HTR-8/SVneo (cell line): ENCODE data around the gene DMPK.

Source experiments
- DNase-seq: peaks from one replicate; pipeline ENCODE4 v3.0.0; 2011; ENCODE audit warnings: low spot score, mixed read lengths; ENCODE audit not compliant: insufficient read length
- FAIRE-seq: peaks from 2 replicates; lab custom pipeline; 2011; peaks lifted over from hg19 to GRCh38; lab: Jason Lieb, UNC

Gene DMPK

DNA sequence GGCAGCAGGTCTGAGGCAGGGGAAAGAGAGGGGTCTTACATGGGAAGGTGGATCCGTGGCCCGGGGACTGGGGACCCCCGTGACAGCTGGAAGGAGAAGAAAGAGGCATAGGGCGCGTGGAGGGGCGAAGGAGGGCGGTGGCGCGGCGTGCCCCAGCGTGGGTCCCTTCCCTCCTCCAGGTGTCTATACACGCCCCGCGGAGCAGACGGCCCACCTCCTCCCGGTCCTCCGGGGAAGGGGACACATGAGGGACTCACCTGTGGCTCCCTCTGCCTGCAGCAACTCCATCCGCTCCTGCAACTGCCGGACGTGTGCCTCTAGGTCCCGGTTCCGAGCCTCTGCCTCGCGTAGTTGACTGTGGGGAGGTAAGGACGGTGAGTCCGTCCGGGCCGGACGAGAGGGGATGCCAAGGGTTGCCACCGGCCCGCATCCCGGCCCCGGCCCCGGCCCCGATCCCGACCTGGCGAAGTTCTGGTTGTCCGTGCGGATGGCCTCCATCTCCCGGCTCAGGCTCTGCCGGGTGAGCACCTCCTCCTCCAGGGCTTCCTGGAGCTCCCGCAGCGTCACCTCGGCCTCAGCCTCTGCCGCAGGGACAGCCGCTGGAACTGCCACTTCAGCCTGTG lies 10.9 kb downstream of the DMPK start:
- DNase-seq (no peak), FAIRE-seq (no peak)

DNA sequence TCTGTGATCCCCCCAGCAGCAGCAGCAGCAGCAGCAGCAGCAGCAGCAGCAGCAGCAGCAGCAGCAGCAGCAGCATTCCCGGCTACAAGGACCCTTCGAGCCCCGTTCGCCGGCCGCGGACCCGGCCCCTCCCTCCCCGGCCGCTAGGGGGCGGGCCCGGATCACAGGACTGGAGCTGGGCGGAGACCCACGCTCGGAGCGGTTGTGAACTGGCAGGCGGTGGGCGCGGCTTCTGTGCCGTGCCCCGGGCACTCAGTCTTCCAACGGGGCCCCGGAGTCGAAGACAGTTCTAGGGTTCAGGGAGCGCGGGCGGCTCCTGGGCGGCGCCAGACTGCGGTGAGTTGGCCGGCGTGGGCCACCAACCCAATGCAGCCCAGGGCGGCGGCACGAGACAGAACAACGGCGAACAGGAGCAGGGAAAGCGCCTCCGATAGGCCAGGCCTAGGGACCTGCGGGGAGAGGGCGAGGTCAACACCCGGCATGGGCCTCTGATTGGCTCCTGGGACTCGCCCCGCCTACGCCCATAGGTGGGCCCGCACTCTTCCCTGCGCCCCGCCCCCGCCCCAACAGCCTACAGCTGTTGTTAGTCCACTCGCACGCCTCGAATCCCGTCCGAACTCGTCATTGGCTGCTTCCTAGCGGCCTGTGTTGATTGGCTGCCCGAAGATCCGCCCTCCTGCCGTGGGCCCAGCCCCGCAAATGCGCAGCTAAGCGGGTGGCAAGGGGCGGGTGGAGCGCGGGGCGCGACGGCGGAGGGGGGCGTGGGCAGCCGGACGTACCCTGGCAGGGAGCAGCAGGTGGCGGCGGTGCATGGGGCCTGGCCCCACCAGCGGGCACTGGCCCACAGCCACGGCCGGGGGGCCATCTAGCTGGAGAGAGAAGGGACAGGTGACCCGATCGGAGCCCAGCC lies 11.8 kb downstream of the DMPK start:
- peak; percentile 80 for FAIRE-seq
- peak; percentile 84 for DNase-seq

DNA sequence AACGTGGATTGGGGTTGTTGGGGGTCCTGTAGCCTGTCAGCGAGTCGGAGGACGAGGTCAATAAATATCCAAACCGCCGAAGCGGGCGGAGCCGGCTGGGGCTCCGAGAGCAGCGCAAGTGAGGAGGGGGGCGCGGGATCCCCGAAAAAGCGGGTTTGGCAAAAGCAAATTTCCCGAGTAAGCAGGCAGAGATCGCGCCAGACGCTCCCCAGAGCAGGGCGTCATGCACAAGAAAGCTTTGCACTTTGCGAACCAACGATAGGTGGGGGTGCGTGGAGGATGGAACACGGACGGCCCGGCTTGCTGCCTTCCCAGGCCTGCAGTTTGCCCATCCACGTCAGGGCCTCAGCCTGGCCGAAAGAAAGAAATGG lies 12.5 kb downstream of the DMPK start:
- DNase-seq (no peak), FAIRE-seq (no peak)

DNA sequence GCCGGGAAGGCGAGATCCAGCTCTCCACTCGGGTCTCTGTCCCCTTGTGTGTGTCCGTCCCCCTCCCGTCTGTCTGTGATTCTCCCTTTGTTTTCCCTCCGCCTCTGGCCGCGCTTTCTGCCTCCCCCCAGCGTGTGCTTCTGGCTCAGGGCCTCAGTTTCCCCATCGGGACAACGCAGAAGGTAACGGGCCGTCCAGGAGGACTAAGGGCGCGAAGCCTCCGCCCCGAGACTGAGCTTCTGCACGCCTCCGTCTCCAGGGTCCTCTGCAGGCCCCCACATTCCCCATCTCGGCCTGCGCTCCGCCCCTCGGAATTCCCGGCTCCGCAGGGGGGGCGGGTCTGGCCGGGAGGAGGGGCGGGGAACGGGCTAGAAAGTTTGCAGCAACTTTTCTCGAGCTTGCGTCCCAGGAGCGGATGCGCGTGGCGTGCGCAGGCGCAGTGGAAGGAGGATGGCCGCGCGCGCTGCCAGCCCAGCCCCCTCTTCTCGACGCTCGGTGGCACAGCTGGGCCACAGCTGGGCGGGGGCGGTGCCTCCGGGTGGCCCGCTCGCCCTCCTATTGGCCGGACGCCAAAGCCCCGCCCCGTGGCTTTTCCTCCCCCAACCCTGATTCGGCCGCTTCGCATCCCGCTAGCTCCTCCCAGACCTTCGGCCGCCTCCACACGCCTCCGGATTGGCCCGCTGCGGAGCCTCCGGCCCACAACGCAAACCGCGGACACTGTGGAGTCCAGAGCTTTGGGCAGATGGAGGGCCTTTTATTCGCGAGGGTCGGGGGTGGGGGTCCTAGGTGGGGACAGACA lies 13.1 kb downstream of the DMPK start, which contains the start of gene SIX5:
SIX5 (minus strand) TSS at position 269 of the 799 bp plus-strand sequence. CDS start 408 bp downstream, outside the sequence.
- DNase-seq (peak; percentile 97), FAIRE-seq (peak; percentile 94)

DNA sequence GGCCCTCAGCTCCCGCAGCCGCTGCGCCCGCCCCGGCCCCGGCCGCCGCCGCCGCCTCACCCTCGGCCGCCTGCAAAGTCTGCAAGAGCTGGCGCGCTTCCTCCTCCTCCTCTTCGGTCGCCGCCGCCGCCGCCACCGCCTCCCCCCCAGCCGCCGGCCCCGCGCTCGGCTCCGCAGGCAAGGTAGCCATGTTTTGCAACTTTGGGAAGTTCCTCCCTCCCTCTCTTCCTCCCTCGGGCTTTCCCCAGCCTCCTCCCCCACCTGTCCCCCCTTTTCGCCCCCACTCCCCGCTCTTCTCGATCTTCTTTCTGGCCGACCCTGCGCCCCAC lies 13.7 kb downstream of the DMPK start:
- no peak for FAIRE-seq
- DNase-seq, result no peak

DNA sequence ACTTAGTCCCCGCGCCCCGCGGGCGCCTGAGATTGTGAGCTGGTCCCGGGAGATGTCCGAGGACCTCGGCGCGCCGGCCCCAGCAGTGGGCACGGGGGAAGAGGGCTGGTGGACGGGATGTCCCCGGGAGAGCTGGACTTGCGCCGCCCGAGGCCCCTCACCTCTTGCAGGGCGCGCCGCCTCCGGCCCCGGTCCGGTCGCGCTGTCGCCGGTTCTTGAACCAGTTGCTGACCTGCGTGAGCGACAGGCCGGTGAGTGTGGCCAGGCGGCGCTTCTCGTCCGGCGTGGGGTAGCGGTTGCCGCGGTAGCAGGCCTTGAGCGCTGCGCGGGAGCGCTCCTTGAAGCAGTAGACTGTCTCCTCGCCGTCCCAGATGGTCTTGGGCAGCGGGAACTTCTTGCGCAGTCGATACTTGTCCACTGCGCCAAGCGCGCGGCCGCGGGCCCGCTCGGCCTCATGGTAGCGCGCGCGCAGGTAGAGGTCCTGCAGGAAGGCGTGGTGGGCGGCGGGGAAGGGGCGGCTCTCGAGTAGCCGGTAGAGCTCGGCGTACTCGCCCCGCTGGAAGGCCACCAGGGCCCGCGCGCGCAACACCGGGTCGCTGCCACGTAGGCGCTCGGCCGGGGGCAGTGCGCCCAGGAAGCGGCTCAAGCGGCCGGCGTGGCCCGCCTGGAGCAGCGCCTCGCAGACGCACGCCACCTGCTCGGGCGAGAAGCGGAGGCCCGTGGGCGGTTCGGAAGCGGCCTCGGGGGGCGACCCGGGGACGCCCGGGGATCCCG lies 14.2 kb downstream of the DMPK start:
- DNase-seq (no peak), FAIRE-seq (peak; percentile 67)

DNA sequence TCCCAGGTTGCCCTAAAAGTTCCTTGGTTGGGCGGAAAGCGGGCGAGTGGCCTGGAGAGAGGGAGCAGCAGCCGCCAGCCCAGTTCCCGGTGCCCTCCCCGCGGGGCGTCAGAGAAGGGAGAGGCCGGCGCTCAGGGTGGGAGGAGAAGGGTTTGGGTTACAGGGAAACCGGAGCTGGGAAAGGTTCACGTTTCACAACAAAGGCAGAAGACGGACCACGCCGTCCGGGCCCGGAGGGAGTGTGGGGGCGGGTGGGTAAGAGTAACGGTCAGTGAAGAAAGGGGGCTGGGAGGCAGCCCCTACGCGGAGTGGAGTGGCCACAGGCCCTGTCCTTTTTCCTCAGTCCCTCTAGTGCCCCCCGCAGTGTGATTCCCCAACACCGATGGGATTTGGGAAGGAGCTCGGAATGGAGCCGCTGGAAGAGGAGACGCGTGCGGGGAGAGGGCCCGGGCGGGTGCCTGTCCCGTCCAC lies 14.8 kb downstream of the DMPK start:
- FAIRE-seq (peak; percentile 70), DNase-seq (peak; percentile 78)

DNA sequence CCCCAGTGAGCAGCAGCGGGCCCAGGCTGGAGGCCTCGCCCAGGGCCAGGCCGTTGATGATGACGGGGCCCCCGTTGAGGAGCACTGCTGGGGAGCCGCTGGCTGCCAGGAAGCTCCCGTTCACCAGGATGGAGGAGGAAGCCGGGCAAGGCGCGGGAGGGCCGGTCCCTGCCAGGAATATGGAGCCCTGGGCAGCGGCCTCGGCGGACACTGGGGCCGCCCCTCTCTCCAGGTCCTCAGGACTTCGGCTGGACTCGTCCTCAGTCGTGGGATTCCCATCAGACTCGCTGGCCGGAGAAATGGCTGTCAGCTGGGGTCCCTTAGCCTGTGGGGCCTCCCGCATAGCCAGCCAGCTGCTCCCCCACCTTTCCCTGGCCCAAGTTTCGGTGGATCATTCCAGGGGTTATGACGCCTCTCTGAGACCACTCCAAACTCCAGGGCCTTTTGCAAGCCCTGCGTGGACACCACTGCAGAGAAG lies 15.4 kb downstream of the DMPK start:
- FAIRE-seq (no peak), DNase-seq (no peak)

DNA sequence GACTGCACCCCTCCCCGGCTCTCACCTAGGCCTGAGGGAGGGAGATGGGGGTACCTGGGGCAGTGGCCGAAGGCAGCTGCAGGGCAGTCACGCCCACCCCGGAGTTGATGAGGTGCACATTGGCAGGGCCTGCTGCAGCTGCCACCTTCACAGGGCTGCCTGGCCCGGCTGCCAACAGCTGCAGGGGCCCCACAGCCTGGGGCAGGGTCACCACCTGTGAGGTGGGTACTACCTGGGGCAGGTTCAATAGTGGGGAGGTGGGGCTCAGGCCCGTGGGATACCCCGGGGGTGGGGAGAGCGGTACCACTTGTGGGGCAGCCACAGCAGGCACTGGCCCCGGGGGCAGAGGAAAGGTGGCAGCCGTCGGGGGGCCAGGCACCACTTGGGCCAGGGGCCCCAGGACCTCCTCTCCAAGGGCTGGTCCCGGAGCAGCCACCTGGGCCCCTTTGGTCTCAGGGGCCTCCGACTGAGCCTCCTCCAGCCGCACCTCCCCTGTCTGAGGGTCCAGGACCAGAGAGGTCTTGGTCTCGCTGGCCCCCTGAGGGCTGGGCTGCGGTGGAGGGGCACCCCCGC lies 15.9 kb downstream of the DMPK start:
- DNase-seq (no peak), FAIRE-seq (no peak)

DNA sequence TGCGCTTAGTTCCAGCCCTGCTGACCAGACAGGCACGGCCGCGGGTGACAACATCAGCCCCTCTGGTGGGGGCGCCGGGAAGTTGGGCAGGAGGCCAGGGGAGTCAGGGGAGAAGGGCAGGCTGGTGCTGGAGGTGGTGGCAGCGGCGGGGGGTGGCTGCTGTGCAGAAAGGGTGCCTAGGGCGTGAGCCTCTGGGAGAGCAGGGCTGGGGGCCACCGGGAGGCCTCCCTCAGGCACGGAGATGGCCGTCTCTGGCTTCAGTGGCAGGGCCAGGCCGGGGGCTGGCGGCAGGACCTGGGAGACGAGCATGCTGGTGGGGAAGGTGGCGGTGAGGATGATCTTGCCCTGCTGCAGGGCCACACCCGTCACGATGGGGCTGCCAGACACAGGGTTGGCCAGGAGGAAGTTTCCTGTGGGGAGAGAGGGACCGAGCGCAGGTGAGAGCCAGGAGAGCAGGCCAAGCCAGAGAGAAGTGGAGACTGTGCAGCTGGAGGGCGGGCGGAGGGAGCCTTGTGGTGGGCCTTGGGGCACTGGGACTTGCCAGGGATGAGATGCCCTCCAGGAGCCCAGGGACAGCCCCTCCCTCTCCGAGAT lies 16.5 kb downstream of the DMPK start:
- FAIRE-seq, result no peak
- no peak for DNase-seq

DNA sequence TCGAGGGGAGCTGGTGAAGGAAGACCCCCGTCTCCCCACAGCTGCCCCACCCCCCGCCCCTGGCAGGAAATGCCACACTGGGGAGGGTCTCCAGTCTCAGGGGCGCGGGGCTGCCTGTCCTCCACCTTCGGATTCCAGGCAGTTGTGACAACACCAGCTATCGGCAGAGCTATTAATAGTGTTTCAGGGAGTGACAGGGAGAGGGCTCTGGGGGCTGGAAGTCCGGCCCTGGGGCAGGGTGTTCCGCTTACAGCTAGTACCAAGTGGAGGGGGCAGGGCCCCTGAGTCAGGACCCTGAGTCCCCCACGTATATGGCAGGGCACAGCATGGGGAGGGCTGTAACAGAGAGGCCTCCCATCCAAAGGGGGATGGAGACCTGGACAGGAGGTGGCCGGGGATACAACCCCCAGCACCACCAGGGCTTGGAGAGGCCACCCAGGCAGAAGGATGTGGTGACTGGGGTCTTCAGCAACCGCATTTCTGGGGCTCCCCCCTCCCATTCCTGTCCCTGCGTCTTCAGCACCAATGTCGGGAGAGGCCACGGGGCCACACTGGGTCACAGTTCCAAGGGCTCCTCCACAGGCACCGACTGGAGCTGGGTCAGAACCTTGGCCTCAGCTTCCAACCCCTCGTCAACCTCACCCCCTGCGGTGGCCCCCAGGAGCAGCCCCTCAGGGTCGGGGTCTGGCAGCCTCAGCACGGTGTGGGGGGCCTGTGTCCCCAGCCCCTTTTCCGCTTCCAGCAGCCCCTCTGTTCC lies 17.2 kb downstream of the DMPK start:
- no peak for FAIRE-seq

DNA sequence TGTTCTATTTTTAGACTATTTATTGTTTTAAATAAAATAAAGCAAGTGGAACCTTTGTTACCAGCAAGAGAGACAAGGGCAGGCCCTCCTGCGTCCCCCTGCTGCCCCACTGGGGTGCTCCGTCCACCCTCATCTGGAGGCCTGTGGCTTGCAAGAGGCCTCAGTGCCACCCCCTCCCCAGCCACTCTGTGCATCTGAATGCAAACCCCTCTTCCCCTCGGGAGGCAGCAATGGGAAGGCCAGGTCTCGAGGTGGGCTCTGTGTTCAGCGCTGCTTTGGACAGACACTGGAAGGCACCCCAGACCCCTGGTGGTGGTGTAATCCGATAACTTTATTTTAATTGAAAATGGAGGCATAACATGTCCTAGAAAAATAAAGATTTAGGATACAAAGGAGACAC lies 17.8 kb downstream of the DMPK start:
- no peak for DNase-seq
- FAIRE-seq, result no peak

More for the DNA sequence above, 17.2 kb downstream of the DMPK start:
- no peak for DNase-seq

DNA sequence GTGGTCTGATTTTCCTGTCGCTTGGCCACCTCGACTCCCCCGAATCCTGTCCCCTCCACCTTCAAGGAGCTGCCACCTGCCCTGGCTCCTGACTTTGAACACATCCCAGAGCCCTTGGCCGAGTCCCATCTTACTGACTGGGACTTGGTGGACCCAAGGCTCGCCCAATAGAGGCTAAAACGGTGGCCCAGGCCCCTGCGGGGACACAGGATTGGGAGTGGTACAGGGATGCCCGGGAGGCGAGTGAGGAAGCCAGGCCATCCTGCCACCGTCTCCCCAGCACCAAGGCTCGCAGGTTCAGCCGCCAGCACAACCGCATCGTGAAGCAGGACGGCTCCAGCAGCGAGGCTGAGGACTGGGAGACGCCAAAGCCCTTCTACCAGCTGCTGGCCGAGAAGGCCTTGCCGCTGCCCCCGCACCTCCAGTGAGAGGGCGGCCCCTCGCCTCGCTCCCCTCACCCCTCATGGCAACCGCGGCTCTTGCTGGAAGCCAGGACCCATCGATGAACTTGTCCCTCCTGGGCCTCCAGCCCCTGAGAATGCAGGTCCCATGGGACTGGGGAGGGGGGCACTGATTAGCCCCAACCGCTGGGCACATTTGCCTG lies 18.5 kb downstream of the DMPK start:
- FAIRE-seq (no peak), DNase-seq (no peak)

DNA sequence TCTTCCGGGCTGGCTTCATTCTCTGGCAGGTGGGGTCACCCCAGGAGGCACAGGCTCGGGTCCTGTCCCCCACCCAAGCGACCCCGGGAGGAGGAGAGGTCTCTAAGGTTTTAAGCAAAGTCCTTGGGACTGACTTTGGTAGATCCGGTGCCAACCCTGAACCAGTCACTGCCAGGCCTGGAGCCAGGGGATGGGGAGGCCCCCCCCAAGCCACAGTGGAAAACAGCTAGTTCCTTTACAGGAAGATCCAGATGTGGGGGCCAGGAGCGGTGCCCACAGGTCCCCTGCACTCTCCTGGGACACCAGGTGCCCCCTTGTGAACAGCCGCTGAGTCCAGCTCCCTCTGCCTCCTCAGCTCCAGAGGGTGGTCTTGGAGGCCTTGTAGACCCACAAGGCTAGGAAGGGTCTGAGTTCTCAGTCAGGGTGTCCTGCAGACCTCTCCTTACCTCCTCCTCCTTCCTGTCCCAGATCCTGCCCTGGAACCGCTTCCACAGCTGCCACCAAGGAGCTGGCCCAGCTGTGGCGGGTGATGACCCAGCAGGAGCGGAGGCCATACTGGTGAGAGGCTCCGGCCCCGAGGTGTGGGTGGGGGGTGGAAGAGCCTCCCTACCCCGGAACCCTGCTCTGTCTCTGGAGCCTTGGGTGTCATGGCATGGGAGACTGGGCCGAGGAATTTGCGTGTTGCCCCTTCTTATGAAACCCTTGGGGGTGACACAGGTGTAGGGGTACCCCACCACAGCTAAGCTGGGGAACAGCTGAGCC lies 19.2 kb downstream of the DMPK start:
- DNase-seq (no peak), FAIRE-seq (no peak)

DNA sequence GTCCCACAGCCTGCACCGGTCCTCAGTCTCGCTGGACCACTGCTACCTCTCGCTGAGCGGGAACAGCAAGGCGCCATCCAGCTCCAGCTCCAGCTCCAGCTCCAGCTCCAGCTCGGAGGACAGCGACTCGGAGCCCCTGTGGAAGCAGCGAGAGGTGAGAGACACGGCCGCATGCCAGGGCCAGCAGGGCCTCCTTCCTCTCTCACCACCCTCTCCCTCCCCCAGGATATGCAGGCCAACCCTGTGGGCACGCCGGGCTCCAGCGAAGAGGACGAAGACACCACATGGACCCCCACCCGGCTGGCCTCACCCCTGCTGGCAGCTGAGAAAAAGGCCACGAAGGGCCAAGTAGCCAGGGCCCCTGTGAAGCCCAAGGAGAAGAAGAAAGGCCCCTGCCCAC lies 20.6 kb downstream of the DMPK start:
- DNase-seq (no peak), FAIRE-seq (no peak)

DNA sequence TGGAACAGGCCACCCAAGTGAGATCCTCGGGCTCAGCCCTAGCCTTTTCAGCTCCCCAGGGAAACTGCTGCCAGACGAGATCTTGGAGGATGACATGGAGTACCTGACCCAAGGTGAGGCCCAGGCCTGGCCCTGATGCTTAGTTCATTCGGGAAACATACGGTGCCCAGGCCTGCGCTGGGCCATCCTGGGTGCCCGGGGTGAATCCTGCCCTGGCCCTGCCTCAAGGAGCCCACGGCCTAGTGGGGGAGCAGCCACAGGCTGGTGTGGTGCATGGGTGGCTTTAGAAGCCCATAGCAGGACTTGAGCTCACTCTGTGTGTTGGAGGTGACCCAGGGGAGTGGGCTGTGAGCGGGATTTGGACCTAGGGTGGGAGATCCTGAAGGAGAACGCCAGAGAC lies 23.4 kb downstream of the DMPK start:
- FAIRE-seq (no peak), DNase-seq (no peak)

DNA sequence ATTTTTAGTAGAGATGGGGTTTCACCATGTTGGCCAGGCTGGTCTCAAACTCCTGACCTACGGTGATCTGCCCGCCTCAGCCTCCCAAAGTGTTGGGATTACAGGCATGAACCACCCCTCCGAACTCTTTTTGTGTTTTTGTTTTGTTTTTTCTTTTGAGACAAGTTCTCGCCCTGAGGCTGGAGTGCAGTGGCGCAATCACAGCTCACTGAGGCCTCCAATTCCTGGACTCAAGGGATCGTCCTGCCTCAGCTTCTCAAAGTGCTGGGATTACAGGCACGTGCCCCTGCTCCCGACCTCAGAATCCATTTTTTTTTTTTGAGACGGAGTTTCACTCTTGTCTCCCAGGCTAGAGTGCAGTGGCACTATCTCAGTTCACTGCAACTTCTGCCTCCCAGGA lies 24.6 kb downstream of the DMPK start:
- FAIRE-seq, result no peak
- DNase-seq, result no peak
